Stimulated activated naive CD8-positive, alpha-beta T cell treated with anti-CD3 and anti-CD28 coated beads, Interleukin-15, Interleukin-2, amounts not matched to agents 100 U/mL and 50 U/mL, for 24 hours (primary cell): ENCODE measurements around the gene THOP1.

Experiments used
- ATAC-seq: fragments of 150-1000 bp; cut with Tn5 transposase; one replicate; pipeline ENCODE4 v1.10.0; 2021
- DNase-seq: peaks from one replicate; pipeline ENCODE4 v3.0.0; 2021

Gene THOP1

DNA sequence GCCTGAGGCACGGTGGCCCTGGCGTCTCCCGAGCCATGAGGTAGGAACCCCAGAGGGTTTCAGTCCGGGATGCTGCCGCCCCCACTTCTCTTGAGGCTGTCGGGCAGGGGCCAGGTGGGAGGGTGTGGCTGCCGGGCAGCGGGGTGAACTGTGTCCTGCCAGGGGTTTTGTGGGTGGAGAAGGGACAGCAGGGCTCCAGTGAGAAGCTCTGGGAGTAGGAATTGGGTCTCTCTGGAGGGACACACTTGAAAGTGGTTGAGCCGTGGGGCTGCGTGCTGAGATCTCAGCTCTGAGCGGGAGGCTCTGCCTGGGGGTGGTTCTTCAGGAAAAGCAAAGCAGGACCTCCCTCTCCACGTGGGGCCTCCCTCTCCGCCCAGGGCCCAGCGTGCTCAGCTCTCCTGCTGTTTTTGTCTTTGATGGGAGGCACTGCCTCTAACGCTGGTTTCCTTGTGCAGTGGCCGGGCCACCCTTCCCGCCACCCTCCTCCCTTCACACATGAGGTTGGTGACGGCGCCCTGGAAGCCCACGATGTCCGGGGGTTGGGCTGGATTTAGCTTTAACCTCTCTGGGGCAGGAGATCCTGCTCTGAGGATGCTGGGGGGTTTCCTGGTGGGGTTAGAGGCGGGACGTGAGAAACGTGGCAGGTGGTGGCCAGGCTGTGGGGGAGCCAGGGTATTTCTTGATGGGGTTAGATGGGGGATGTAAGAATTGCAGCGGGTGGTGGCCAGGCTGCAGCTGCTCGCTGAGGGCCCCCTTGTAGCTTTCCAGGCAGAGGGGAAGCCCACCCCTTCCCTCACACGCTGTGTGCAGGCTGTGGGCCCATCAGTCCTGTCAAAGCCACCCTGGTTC lies 19.1 kb downstream of the THOP1 start:
- DNase-seq (no peak), ATAC-seq (peak; percentile 3)

GRCh38 chr19:2805261-2805900 lies 20.1 kb downstream of the THOP1 start:
- ATAC-seq, result no peak
- DNase-seq, result no peak

GRCh38 chr19:2805991-2806649 lies 20.8 kb downstream of the THOP1 start:
- DNase-seq (no peak), ATAC-seq (no peak)

GRCh38 chr19:2806736-2807378 lies 21.6 kb downstream of the THOP1 start:
- no peak for DNase-seq
- no peak for ATAC-seq

GRCh38 chr19:2807379-2808128 lies 22.3 kb downstream of the THOP1 start:
- no peak for DNase-seq
- no peak for ATAC-seq

- DNase-seq, result no peak
- ATAC-seq, result no peak
Measured at GRCh38 chr19:2808129-2808941, 23.0 kb downstream of the THOP1 start.

GRCh38 chr19:2809387-2810140 lies 24.3 kb downstream of the THOP1 start:
- DNase-seq (no peak), ATAC-seq (no peak)

DNA sequence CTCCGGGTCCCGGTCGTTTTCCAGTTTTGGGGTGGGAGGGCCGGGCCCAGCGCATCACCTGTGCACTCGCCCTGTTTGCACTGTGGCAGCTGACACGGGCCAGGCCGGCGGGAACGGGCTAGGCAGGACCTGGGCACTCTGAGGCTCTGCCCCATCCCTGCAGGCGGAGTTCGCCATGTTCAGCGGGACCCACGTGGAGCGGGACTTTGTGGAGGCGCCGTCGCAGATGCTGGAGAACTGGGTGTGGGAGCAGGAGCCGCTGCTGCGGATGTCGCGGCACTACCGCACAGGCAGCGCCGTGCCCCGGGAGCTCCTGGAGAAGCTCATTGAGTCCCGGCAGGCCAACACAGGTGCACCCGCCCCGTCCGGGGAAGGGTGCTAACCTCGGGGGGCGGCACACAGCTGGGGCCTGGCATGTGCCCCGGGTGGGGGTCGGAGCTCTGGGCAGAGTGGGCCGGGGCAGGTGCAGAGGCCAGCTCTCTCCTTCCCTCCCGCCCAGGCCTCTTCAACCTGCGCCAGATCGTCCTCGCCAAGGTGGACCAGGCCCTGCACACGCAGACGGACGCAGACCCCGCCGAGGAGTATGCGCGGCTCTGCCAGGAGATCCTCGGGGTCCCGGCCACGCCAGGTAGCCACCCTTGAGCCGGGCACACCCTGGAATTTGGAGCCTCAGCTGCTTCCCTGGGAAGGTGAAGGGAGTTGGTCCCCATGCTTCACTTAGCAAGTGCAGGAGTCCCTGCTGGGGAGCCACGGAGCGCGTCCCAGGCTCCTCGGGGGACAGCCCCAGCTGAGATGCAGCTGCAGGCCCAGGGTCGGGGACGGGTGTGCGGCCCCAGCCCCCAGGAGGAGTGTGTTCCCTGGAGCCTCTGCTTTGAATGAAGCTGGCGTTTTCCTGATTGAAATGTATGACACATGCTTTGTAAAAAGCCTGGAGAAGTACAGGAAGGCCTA lies 25.1 kb downstream of the THOP1 start:
- DNase-seq (no peak), ATAC-seq (no peak)

DNA sequence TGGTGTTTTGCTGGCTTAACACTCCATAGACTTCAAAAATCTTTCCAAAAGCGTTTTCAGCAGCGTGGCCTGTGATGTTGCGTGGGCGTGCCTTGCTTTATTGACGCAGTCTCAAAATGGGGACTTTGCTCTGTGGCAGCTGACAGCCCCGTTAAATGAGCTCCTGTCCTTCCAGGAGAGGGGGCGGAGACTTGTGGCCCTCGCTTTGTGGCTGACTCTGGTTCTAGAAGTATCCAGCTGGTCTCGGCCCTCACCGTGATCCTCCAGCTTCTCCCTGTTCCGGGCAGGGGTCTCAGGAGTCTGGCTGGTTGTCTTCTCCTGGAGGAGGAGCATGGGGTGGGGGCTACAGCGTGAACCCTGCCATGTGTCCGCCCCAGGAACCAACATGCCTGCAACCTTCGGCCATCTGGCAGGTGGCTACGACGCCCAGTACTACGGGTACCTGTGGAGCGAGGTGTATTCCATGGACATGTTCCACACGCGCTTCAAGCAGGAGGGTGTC lies 26.0 kb downstream of the THOP1 start:
- ATAC-seq (no peak), DNase-seq (no peak)

GRCh38 chr19:2811735-2812413 lies 26.6 kb downstream of the THOP1 start:
- ATAC-seq, result no peak
- no peak for DNase-seq

- no peak for ATAC-seq
- DNase-seq, result no peak
Measured at GRCh38 chr19:2812414-2813234, 27.3 kb downstream of the THOP1 start.

DNA sequence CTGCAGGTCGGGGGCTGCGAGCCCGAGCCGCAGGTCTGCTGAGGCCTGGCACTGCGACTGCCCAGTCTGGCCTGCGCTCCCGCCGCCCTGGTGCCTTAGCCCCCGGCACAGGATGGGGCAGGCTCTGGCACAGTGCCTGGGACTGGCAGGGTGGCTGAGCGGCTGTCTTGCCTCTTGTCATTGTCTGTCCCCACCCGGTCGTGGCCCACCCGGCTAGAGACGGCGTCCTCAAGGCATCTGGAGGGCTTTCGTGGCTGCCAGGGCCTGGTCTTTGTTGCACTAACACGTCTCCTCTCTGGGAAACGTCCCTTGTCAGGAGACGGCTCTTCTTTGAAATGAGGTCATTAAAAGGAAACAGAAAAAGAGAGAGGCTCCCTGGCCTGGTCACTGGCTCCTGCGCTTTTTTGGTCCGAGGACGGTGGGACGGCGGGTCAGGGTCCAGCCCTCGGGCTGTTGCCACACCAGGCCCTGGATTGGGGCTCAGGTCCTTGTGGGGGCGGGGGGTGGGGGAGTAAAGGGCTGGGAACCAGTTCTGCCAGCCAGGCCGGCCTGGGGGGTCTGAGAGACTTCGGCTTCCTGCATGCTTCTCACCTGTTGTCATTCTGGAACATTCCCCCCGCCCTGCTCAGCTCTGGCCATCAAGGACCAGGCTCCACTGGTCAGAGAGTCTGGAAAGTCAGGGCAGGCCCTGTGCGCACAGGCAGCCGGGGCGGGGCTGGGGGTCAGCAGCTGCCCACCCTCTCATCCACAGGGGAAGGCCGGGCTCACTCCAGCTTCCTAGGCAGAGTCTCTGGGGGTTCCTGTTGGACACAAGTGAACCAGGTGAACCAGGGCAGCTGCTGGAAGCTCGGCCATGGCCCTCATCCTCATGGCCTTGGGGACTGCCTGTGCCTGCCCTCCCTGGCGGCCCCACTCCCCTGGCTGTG lies 28.2 kb downstream of the THOP1 start:
- no peak for DNase-seq
- ATAC-seq, result no peak

DNA sequence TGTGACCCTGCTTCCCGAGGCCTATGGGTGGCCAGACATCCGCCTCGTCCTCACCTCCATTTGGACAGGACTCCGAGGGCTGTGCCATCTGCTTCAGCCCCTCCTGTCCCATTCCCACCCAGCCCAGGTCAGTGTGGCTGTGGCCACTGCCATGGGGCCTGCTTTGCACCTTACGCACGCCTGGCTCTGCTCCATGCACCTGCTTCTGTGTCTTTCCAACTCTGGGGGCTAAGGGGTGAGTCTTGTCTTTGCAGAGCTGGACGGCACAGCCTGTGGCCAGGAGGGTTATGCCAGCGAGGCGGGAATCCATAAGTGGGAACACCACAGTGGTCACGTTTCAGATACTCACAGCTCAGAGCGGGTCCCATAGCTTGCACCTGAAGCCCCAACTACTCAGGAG lies 29.1 kb downstream of the THOP1 start:
- DNase-seq (no peak), ATAC-seq (no peak)

DNA sequence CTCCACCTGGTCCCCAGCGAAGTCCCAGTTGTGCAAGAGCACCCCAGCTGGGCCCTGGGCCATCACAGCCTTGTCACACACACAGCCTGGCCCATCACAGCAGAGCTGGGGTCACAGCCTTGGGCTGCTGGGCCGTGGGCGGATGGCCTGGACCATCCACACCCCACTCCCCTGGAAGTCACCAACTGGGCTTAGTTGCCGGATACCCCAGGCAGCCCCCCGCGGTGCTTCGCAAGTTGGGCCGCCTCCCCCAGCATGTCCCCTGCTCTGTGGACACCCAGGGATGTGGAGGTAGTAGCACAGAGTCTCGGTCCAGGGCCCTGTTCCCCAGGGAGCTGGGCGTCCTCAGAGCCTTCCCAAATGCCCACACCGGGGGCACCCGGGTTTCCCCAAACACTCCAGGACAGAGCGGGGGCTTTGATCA lies 29.9 kb downstream of the THOP1 start:
- DNase-seq (no peak), ATAC-seq (no peak)

DNA sequence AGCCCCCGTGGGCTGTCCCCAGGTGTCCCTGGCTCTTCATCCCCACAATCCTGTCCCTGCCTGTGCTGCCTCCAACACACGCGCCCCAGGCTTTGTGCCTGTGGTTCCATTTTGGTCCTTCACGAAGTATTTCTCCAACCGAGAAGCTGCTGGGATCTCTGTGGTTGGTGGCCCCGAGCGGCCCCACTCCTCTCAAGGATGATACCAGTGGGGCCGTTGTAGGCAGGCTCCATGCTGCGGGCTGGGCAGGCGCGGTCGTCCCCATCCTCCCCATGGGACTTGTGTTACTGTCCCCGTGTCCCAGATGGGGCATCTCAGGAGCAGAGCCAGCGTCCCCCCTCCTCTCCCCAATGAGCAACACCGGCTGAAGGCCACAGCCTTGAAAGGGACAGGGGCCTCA lies 30.6 kb downstream of the THOP1 start:
- no peak for ATAC-seq
- DNase-seq, result no peak

GRCh38 chr19:2816641-2817040 lies 31.3 kb downstream of the THOP1 start:
- DNase-seq (no peak), ATAC-seq (no peak)
